NCI-H2171 treated with DMSO at 0.1 percent for 48 hours (cell line): ENCODE data around the gene GMPPA.

Experiments
- DNase-seq: peaks from one replicate; lab custom pipeline; 2025; lab: John Stamatoyannopoulos, UW

GMPPA gene

GRCh38 chr2:219521066-219521880, 22.6 kb downstream of the GMPPA start:
- DNase-seq: peak; percentile 44

DNA sequence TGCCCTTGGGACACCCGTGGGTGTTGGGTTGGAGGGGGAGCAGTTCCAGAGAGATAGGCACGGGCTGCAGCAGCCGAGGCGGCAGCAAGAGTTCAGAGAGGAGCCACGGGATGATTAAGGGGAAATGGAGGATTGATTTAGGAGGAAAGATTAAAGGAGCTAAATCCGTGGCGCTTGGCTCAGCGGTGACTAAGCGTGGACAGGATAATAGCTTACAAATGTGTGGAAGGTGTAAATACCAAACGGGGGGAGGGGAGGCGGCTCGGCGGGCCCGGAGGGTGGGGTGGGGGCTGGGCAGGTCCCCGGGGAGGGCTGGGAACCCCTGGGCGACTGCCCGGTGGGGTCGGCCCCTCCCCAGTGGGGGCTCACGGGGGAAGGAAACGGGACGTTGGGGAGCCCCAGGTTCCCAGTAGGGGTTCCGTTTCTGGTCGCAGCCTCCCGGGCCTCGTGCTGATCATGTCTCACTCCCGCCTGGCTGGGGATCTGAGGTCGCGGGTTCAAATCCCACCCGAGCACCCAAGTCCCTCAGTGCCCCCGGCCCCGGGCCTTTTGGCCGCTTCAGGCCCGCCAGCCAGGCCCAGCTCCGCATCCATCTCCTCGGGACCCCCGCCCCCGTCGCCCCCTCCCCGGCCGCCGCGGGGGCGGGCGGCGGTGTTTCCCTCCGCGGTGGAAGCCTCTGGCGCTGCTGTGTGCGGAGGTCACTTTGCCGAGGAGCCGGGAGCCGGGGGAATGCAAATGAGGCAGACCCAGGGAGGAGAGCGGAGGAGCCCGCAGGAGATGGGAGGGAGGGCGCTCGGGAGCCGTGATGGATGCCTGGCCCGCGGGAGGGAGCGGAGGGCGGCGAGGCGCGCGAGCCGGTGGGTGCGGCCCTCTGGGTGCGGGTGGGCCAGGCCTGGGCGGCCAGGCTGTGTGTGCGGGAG, 23.7 kb downstream of the GMPPA start:
- DNase-seq: no peak

DNA sequence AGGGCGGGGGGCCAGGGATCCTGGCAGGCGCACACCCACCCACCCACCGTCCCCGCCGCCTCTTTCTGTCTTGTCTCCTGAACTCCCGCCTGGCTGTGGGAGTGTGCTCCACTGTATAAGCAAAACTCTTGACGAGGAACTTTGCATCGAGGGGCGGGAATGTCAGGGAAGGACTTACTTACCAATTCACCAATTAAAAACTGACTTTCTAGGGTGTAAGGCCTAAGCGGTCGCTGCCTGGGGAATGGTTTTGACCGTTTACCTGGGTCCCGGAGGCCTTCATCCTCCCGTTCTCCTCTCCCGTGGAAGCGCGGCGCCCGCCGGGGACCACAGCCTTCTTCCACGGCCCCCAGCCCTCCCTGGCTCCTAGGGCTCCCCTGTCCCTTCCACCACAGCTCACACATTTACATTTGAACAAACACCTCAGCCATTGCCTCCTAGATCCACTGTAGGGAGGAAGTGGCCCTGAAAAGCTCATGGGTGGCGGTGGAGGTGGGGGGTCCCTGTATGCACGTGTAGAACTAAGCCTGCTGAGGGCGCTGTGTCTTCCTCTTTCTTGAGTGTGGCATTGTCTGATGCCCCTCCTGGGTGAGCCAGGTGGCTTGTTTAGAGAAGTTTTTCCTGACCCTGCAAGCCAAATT, 24.5 kb downstream of the GMPPA start:
- DNase-seq: no peak

GRCh38 chr2:219524817-219525216, 26.1 kb downstream of the GMPPA start:
- no peak for DNase-seq

DNA sequence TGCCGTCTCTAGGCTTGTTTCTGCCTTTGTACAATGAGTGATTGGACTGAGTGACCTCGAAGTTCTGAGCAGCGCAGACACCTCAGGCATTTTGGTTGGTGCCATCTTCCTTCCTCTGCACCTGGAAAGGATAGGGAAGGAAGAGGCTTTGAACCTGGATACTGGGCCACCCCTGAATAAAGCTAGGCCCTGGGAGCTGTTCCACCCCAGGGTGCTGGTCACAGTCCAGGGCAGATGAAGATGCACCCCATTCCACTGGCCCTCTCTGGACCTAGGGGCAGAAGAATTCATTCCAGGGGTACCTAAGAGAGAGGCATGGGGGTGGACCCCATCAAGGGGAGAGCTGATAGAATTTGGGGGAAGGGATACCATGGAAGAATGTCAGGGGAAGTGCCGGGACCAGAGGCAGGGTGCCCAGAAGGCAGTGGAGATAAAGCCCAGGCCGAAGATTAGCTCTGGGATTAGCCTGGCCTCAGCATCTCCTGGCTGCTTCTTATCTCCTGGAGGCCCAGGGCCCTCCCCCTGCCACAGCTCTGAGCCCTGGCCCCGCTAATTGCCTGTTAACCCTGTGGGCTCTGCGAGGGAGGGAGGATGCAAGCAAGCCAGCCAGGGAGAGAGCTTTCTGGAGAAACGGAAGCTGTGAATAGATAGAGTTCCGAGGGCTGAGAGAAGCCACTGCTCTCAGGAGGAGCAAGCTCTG, 27.0 kb downstream of the GMPPA start:
- DNase-seq: no peak

GRCh38 chr2:219526320-219527075, 27.8 kb downstream of the GMPPA start:
- DNase-seq: no peak

GRCh38 chr2:219527076-219527394, 28.3 kb downstream of the GMPPA start:
- no peak for DNase-seq

GRCh38 chr2:219527472-219527871, 28.8 kb downstream of the GMPPA start:
- no peak for DNase-seq

GRCh38 chr2:219530048-219530963, 31.6 kb downstream of the GMPPA start:
- DNase-seq: peak; percentile 85

- DNase-seq: no peak
Measured at GRCh38 chr2:219531639-219532377, 33.1 kb downstream of the GMPPA start.

DNA sequence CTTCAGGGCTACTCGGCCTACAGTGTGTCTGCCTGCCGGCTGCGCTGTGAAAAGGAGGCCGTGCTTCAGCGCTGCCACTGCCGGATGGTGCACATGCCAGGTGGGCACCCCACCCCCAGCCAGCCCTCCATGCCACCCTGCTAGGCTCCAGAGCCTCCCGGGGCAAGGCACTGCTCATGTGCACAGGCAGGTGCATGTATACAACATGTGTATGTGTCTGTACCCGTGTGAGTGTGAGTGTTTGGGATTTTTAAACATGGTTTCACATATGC, 33.6 kb downstream of the GMPPA start:
- no peak for DNase-seq

DNA sequence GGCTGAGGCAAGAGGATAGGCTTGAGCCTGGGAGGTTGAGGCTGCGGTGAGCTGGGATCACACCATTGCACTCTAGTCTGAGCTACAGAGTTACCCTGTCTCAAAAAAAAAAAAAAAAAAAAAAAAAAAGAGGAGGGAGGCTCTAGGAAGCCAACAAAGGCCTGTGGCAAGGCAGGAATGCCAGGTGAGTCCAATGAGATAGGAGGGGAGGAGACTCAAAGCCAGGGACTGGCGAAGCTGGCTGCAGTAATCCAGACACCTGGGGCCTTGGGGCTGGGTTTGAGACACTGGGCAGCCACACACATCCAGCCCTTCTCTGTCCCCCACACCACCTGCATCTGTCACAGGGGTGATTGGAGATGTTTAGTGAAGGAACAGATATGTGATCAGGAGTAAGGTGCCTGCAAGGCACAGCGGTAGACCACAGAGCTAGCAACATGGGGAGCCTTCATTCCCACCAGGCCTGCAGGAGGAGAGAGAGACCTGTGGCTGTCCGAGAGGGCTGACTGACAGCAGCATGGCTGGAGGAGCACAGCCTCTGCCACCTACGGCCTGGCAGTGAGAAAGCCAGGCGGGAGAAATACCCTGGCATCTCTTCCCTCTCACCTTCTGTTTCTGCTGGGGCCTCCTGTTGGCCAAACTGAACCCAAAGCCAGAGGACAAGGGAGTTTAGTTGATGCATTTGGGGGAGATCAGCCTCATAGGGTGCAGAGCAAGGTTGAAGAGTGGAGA, 35.4 kb downstream of the GMPPA start:
- peak; percentile 10 for DNase-seq

DNA sequence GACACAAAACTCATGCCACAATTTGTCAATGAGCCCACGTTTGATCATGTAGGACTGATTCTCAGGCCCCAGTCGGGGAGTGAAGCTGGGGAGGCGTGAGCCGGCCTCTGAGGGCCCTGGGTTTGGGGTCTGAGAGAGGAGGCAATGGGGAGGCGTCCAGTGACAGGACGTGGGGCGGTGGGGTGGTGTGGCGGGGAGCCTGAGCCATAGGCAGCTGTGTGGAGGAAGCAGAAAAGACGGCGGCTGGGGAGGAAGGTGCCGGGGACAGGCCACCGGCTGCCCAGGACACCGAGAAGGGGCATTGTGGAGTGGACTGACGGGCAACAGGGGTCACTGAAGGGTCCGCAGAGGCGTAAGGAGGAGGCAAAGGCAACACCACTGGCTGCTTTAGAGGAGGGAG, 37.7 kb downstream of the GMPPA start:
- no peak for DNase-seq

GRCh38 chr2:219536967-219537366, 38.3 kb downstream of the GMPPA start:
- peak; percentile 11 for DNase-seq

DNA sequence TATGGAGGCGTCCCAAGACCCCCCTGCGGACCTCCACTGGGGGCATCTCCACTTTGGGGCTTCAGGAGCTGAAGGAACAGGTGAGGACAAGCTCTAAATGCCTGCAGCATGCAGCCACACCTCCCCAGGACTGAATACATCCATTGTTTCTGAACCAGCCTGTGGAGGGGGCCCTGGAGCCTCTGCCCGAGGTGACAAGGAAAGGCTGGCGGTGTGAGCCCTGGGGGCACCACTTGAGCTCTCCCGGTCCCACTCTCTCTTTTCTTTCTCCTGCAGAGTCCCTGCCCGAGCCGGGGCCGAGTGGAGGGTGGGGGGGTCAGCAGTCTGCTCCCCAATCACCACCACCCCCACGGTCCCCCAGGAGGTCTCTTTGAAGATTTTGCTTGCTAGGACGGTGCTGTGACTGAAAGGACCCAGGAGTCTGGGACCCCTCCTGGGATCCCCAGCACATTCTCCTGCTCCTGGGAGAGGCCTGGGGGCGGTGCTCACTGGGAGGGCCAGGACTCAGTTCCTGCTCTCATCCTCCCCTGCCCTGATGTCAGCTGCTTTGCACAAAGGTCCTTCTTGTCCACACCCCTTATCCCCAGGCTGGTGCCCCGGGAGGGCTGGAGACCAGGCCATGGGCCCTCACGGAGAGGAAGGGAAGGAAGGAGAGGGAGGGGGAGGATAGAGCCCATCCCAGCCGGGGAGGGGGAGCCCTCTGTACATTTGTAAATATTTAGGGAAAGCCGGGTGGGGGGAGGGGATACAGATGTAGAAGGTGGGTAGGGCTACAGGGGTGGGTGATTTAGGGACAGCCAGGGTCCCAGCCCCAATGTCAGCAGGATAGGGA, 39.2 kb downstream of the GMPPA start:
- DNase-seq: no peak

- DNase-seq: no peak
Measured at GRCh38 chr2:219538504-219538951, 39.8 kb downstream of the GMPPA start.

GRCh38 chr2:219538956-219539788, 40.5 kb downstream of the GMPPA start:
- no peak for DNase-seq
